GM10248 (cell line): Measurements from ENCODE around the gene LRRIQ1.

Source experiments
- CTCF ChIA-PET: fragments of 300-600 bp; sonication (Branson Sonifier 250); formaldehyde crosslinking; extraction: SDS; loops from one replicate; lab custom pipeline; 2021; ENCODE audit warnings: antibody characterized with exemption; lab: Yijun Ruan, JAX
- POLR2A ChIA-PET: fragments of 350-650 bp; sonication (Branson Sonifier 250); formaldehyde crosslinking; extraction: SDS; loops from one replicate; lab custom pipeline; 2020; ENCODE audit warnings: antibody characterized with exemption; lab: Yijun Ruan, JAX
- DNase-seq: peaks from one replicate; pipeline ENCODE4 v3.0.0; 2012; ENCODE audit errors: extremely low spot score
- CTCF ChIP-seq: IDR thresholded peaks from 2 replicates; pipeline ENCODE4 v1.5.1; 2012; ENCODE audit warnings: mild to moderate bottlenecking, low read depth; ENCODE audit errors: extremely low read depth, missing control alignments, control extremely low read depth

Gene LRRIQ1

GRCh38 chr12:85156569-85156968 lies 120.4 kb downstream of the LRRIQ1 start:
- ChIA-PET POLR2A (no interaction called here), CTCF (no interaction called here)
- no peak for DNase-seq
- no peak for TF ChIP-seq CTCF

- CTCF ChIA-PET: no interaction called here
Observed at GRCh38 chr12:85157035-85157603, 121.0 kb downstream of the LRRIQ1 start.

GRCh38 chr12:85163752-85164321 lies 127.7 kb downstream of the LRRIQ1 start:
- CTCF ChIA-PET: no interaction called here
- no peak for TF ChIP-seq CTCF
- POLR2A ChIA-PET: no interaction called here

More at GRCh38 chr12:85157035-85157603, 121.0 kb downstream of the LRRIQ1 start:
- TF ChIP-seq CTCF: no peak
- POLR2A ChIA-PET: no interaction called here
- DNase-seq: no peak

GRCh38 chr12:85179680-85180270 lies 143.6 kb downstream of the LRRIQ1 start:
- no peak for TF ChIP-seq CTCF
- no peak for DNase-seq
- POLR2A ChIA-PET: no interaction called here
- CTCF ChIA-PET: no interaction called here

More at GRCh38 chr12:85163752-85164321, 127.7 kb downstream of the LRRIQ1 start:
- no peak for DNase-seq

- TF ChIP-seq CTCF: no peak
- CTCF ChIA-PET: no interaction called here
- POLR2A ChIA-PET: no interaction called here
- no peak for DNase-seq
Observed at GRCh38 chr12:85182699-85183098, 146.5 kb downstream of the LRRIQ1 start.

- ChIA-PET CTCF (no interaction called here), POLR2A (no interaction called here)
- TF ChIP-seq CTCF: no peak
- DNase-seq: no peak
Observed at GRCh38 chr12:85183855-85184254, 147.7 kb downstream of the LRRIQ1 start.
